HG02610 (cell line): ENCODE results near the gene CSAG2.

Experiments used
- ATAC-seq: cut with Tn5 transposase; IDR thresholded peaks from one replicate; pipeline ENCODE4 v1.9.1; 2021; ENCODE audit warnings: mild to moderate bottlenecking, moderate library complexity; ENCODE audit not compliant: unreplicated experiment

CSAG2 gene

DNA sequence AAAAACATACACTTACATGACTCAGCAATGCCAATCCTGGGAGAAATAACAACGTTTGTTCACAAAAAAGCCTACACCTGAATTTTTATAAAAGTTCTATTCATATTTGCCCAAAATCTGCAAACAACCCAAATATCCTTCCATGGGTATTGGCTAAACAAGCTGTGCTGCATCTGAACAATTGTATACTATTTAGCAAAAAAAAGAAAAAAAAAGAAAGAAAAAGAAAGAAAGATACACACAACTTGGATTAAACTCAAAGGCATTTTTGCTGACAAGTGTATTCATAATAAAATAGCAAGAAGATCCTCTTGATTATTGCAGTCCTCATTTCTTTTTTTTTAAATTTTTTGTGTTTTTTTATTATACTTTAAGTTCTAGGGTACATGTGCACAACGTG, 34.9 kb downstream of the CSAG2 start:
- no peak for ATAC-seq

GRCh38 chrX:152663086-152663485, 46.0 kb downstream of the CSAG2 start:
- no peak for ATAC-seq

GRCh38 chrX:152658302-152658701, 50.8 kb downstream of the CSAG2 start:
- ATAC-seq = no peak
